ENCODE measurements around the gene PCNA.
"Not testable (repeated sequence)": the region's sequence is repeated elsewhere in the genome, so short reads cannot be mapped to it uniquely, and the experiment has no call there.

PCNA gene

GRCh38 chr20:5141615-5142014, 21.9 kb upstream of the PCNA start:
- no peak for DNase-seq

GRCh38 chr20:5140195-5140594, 20.4 kb upstream of the PCNA start:
- no peak for DNase-seq

DNA sequence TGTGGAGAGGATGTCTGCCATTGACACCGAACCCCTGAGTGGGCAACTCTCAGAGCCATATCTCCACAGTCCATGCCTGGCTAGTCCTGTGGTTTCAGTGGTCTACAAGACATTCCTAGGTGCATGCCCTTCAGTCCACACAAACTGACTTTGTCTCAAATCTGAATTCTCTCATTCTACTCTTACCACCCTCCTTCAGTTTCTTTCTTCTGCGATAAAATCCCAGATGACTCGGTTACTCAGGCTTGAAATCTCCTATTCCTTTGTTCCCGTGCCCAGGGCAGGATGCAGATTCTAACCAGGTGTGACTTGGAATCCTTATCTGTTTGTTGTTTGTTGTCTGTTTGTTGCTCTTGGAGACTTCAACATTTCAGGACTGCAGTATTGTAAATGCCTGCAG, 16.3 kb upstream of the PCNA start:
- no peak for DNase-seq

GRCh38 chr20:5135363-5136012, 15.7 kb upstream of the PCNA start:
- DNase-seq = peak; percentile 53

DNA sequence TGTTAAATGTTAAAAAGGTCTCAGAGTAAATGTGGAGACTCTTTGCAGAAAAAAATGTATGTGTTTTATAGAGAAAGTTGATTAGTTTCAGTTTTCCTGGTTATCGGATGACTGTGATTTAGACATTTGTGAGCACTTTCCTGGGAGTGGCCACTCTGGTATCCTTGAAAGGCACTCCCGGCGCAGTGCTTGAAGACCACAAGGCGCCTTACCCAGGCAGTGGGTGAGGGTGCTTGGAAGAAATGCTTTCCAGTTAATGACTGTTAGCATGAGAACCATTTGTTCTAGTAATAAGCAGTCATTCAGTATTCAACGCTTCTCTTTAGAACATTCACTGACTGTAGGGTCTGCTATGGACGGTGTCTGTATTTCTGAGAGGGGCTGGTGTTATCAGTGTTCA, 14.2 kb upstream of the PCNA start:
- DNase-seq = no peak

DNA sequence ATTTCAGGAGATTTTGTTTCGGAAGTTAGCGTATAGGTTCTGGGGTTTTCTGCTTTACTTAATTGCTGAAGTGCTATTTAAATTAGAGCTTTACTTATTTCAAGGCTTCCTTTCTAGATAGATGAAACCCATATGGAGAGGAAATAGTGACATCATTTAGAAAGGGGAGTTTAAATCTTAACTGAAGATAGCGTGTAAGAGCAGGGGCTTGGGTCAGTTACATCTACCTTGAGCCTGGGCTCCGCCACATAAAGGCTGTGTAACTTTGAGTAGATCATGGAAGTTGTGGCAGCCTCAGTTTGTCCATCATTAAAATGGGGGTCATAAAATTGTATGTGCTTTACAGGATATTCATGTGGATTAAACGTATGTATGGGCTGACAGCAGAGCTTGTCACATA, 11.7 kb upstream of the PCNA start:
- no peak for DNase-seq

DNA sequence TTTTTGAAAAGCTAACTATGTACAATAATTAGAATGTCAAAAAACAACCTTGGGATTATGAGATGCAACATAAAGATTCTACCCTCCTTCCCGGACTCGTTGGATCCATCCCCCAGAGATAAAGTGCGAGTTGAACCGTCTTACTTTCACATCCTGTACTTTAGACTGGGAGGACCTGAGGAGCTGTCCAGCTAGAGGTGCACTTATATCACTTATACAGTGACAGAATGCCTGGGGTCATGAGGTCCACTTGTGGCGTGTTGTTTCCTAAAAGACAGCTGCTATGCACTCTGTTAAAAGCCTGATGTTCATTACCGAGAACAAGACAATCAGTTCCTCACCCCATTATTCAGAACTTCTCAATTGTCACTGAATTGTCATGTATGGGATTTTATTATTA, 9.1 kb upstream of the PCNA start:
- DNase-seq = no peak

- no peak for DNase-seq
Observed at GRCh38 chr20:5127859-5128424, 8.2 kb upstream of the PCNA start.

- DNase-seq = peak; percentile 66
Observed at GRCh38 chr20:5127204-5127858, 7.6 kb upstream of the PCNA start.

GRCh38 chr20:5126512-5127203, 6.9 kb upstream of the PCNA start, which contains the start of gene CDS2:
TSS of gene CDS2 (plus strand) at chr20:5127008. CDS start at chr20:5127093, 85 bp downstream.
- peak; percentile 100 for DNase-seq

DNA sequence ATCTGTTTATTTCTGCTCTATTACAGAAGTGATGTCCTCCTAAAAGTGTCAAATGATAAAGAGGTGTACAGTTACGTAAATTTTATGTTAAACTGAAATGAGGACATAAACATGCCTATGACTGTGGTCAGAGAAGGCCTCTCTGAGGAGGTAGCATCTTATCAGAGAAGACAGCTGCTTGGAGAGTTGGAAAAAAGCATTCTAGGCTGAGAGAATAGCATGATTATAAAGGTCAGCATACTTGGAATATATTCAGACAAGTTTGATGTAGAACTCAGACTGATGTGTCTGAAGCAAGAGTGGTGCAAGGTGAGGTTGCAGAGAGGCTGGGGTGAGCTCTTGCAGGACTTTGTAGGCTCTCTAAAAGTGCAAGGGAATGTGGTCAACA, 3.1 kb upstream of the PCNA start:
- no peak for DNase-seq

- DNase-seq = no peak
Observed at GRCh38 chr20:5120185-5120476, 373 bp upstream of the PCNA start.

DNA sequence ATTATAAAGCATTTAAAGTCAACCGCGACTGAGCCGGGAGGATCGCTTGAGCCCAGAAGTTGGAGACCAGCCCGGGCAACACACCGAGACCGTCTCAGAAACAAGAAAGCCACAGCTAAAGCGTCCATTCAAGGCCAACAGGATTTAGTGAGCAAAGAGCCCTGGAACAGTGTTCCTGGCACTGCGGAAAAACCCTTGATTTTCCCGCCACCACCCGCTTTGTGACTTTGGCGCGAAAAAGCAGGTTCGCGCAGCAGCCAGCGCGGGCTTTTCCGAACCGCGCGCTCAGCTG, 669 bp downstream of the PCNA start:
- DNase-seq = no peak

DNA sequence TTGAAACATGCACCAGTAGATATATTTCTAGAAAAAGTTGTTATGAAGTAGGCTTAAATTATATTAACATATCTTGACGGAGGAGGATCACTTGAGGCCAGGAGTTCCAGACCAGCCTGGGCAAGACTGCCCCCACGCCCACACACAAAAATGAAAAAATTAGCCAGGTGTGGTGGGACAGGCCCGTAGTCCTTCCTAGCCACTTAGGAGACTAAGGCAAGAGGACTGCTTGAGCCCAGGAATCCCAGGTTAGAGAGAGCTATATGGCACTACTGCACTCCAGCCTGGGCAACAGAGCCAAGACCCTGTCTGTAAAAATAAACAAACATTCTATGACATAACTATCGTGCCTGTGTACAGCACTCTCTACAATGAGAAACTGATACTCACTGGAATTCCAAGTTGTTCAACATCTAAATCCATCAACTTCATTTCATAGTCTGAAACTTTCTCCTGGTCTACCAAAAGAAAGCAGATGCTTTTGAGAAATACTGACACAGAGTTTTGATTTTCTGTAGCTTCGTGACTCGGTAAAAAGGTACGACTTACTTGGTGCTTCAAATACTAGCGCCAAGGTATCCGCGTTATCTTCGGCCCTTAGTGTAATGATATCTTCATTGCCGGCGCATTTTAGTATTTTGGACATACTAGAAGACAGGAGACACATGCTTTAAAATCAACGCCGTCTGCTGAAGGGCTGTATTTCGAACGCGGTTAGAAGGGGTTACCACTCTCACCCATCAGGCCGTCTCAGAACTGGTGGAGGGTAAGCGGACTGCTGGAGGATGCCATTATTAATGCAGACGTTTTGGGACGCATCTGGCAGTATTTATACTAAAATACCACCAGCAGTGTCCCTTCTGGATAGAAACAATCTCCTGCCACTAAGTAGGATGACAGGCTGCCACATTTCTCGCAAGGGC, 1.3 kb downstream of the PCNA start:
- DNase-seq = no peak

DNA sequence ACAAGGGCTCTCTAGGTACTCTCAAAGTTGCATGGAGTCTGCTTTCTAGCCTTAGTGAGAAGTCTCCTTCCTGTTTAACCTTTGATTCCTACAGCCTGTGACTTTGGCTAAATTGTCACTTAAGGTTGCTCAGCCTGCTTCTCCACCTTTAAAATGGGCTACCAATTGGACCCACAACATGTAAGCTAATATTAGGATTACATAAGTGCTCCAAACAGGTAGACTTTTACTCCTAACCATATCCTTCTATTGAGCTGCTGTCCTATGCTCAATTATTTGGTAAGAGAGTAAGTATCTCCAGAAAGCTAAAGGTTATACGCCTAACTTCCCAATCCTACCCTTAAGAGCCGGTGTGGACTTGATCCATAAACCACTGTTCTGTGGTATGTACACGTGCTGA, 2.9 kb downstream of the PCNA start:
- no peak for DNase-seq

GRCh38 chr20:5114403-5114802, 5.4 kb downstream of the PCNA start:
- no peak for DNase-seq

DNA sequence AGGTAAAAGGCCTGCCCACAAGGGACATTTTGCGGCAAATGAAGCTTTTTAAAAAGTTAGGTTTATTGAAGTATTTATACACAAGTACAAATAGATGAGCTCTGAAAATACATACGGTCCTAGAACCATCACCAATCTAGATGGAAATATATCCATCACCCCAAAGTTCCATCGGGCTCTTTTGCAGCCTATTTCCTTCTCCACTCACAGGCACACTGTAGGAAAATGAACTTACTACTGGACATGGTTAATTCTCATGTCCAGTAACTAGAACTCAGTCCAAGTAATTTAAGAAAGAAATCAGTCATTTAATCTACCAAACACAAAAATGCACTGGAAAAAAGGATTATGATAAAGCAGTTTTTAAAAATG, 6.2 kb downstream of the PCNA start:
- no peak for DNase-seq

DNA sequence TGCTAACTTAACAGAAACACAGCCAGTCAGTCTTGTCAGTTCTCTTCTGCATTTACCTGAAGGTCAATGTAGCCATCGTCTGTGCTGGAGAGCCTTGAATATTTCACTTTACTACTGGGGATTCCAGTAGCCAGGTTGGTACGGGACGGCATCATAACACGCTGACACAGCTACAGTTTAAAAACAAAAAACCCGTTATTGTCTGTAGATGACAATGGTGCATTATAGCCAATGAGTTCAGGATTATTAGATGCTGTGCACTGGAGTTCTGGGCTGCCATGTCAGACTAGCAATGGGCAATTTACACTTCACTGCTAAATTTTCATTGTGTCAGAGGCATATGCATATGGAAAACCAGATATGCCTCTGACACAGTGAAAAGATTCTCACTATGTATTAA, 10.5 kb downstream of the PCNA start:
- DNase-seq = no peak

DNA sequence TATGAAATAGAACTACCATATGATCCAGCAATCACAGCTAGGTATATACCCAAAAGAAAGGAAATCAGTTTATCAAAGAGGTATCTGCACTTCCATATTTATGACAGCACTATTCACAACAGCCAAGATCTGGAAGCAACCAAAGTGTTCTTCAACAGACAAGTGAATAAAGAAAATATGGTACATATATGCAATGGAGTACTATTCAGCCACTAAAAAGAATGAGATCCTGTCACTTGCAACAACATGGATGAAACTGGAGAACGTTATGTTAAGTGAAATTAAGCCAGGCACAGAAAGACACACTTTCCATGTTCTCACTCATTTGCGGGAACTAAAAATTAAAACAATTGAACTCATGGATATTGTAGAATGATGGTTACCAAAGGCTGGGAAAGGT, 15.3 kb downstream of the PCNA start:
- no peak for DNase-seq

DNA sequence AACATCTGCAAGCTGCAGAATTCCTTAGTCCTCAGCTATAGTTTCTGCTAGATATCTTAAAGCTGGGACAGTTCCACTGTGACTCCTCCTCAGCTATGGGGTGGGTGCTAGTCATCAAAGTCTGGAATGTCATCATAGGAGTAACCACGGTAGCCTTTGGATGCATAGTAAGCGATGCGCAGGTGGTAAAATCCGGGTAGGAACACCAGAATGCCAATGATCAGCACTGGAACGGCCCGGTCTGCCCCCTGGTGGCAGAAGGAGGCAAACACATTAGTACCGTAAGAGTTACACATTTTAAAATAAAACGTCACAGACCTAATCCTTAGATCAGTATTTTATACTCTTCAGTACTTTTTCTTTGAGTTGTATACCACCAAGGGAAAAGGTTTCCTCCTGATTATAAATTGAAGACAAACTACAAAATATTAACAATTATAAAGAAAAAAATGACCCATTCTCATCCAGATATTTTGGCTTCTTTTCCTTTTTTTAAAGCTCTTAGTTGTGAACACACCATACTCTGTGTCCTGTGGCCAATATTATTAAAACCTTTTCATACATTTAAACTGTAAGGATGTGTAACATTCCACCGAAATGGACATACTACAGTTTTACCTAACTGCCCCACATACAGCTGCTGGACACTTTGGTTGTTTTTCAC, 18.9 kb downstream of the PCNA start:
- peak; percentile 68 for DNase-seq

DNA sequence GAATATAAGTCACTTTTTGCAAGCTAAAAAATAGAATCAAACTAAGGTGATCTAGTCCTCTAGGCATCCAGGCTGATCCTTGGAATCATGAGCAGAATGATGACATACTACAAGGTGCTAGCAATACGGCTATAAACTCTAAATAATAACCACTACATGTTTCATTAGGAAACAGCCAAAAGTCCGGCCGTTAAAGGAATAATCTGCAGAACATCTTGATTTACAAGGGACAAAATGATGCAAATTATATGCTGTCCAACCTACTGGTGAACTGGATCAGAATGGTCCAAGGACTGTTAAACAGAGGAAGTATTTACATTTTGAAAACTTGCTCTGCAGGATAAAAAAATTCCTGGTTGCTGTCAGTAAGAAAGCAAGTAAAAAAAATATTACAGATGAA, 19.8 kb downstream of the PCNA start:
- DNase-seq = not testable (repeated sequence)

DNA sequence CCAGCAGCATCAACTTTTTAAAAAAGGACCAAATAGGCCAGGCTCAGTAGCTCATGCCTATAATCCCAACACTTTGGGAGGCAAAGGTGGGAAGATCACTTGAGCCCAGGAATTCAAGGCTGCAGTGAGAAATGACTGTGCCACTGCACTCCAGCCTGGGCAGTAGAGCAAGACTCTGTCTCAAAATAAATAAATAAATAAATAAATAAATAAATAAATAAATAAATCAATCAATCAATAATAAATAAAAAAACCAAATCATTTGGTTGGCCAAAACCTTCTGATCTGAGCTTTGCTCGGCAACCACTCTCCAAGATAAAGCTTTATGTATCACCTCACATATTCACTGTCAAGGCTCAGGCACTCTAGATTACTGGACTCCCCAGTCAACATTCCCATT, 20.7 kb downstream of the PCNA start:
- DNase-seq = not testable (repeated sequence)

DNA sequence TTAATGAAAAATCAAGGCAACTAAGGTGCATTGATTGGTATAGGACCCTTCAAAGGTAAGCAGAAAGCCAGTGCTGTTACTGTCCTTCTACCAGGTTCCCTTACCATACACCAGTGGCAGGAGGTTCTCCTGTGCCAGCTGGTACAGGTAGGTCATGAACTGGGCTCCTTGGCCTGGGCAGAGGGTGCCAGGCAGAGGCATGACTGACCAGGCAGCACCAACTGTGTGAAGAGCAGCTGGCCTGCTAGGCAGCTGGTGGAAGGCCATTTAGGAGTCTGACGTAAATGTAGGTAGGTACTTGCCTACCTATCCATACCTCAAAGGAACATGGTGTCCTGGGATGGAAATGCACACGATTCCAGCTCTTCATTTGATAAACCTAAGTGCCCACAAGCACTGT, 23.3 kb downstream of the PCNA start:
- no peak for DNase-seq

All from femur (tissue), 1 donor.